HUES6 (cell line): Measurements from ENCODE around the gene SCN4A.

Experiments used
- H3K27ac ChIP-seq: 2 replicates; pipeline ENCODE4 v1.7.0; 2013; ENCODE audit warnings: low read depth, mild to moderate bottlenecking, low read length, inconsistent platforms
- H3K27me3 ChIP-seq: 2 replicates; pipeline ENCODE4 v1.6.1; 2013; ENCODE audit warnings: low read length; ENCODE audit not compliant: control insufficient read depth, insufficient read depth
- H3K36me3 ChIP-seq: 2 replicates; pipeline ENCODE4 v1.6.1; 2013; ENCODE audit warnings: low read length; ENCODE audit not compliant: control insufficient read depth, insufficient read depth
- H3K4me1 ChIP-seq: 2 replicates; pipeline ENCODE4 v1.6.1; 2013; ENCODE audit warnings: low read length; ENCODE audit not compliant: control insufficient read depth, insufficient read depth
- H3K4me3 ChIP-seq: 2 replicates; pipeline ENCODE4 v1.5.1; 2013; ENCODE audit warnings: low read depth, low read length
- H3K9ac ChIP-seq: one replicate; pipeline ENCODE4 v1.6.1; 2013; ENCODE audit warnings: mild to moderate bottlenecking, low read length
- H3K9me3 ChIP-seq: 2 replicates; pipeline ENCODE4 v1.6.1; 2013; ENCODE audit warnings: low read depth, low read length; ENCODE audit not compliant: control insufficient read depth, insufficient read depth

SCN4A gene

DNA sequence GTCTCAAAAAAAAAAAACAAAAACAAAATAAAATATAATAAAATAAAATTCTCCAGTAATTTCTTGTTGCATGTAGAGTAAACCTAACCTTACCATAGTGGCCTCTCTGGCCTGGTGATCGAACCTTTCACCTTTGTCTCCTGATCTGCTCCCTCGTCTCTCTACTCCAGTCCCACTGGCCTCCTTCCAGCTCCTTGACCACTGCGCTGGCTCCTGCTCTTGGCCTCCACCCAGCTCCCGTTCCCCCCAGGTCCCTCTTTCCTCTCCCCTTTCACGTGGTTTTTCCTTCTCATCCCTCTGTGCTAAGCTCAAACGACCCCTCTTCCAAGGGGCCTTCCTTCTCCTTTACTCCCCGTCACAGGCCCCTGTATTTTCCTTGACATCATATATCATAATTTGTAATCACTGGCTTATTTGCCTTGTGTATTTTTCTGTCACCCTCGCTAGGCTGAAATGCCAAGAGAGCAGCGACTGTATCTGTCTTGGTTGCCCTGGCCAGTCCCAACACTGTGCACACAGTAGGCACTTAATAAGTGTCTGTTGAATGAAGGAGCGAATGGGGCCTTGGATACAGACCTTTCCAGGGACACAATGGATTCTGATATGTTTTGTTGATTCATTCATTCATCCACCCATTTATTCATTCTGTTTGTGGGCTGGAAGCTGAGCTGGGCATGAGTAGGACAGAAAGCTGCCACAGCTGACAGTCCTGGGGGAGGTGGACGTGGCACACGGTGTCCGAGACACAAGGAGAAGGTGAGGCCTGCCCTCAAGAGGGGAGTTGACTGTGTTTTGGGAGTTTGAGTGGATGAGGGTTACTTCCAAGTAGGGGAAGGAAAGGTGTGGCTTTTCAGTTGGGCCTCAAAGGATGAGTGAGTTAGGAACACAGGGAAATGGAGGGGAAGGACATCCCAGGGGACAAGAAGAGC is 5.8 kb upstream of the SCN4A start:
- Histone ChIP-seq H3K9me3 (peaks cover 15% of the 10 kb centered on the region), H3K27me3 (peaks cover 3% of the 10 kb centered on the region; the same call in 1 of the 2 replicates), H3K36me3 (no peaks in the 10 kb centered on the region), H3K4me1 (peaks cover 8% of the 10 kb centered on the region; the same call in 1 of the 2 replicates), H3K9ac (no peak overlapping the region), H3K27ac (no peak overlapping the region), H3K4me3 (no peak overlapping the region)

GRCh38 chr17:63976702-63977101 is 4.0 kb upstream of the SCN4A start:
- Histone ChIP-seq H3K27me3 (peaks cover 3% of the 10 kb centered on the region; the same call in 1 of the 2 replicates), H3K4me1 (peaks cover 8% of the 10 kb centered on the region; the same call in 1 of the 2 replicates), H3K4me3 (no peak overlapping the region), H3K9ac (no peak overlapping the region), H3K27ac (no peak overlapping the region), H3K36me3 (no peaks in the 10 kb centered on the region), H3K9me3 (peaks cover 1% of the 10 kb centered on the region)

GRCh38 chr17:63975541-63976092 is 2.9 kb upstream of the SCN4A start:
- Histone ChIP-seq H3K27me3 (peaks cover 3% of the 10 kb centered on the region; the same call in 1 of the 2 replicates), H3K36me3 (no peaks in the 10 kb centered on the region), H3K9me3 (no peaks in the 10 kb centered on the region), H3K27ac (no peak overlapping the region), H3K4me3 (no peak overlapping the region), H3K9ac (no peak overlapping the region), H3K4me1 (peaks cover 8% of the 10 kb centered on the region; the same call in 1 of the 2 replicates)

DNA sequence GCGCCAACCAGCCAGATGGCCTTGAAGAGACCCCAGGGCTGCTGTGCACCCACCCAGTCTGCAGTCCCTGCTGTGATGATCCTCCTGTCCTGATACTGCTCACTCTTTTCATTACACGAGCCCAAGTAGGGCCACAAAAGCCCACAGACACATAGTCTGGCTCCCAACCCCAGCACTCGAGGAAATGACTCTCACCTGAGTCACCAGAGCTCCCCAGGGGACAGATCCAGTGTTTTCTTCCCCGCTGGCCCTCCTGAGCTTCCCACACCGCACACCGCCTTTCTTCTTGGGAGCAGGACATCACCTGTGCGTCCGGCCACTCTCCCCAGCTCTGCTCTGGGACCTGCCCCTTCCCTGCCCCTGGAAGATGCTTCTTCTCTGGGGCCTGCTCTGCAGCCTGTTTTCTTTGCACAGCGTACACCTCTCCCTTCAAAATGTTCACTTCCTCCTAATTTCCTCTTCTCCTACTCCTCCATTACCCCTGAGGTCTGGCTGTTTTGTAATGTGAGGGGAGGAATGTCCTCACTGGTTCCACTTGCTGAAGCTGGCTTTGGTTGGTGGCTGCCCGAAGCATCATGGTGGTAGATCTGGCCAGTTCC is 2.0 kb upstream of the SCN4A start:
- H3K36me3 ChIP-seq, result no peaks in the 10 kb centered on the region
- H3K4me1 ChIP-seq, result peaks cover 8% of the 10 kb centered on the region; the same call in 1 of the 2 replicates
- H3K9ac ChIP-seq, result peak overlapping the region; percentile 7
- no peaks in the 10 kb centered on the region for H3K9me3 ChIP-seq
- peaks cover 3% of the 10 kb centered on the region; the same call in 1 of the 2 replicates for H3K27me3 ChIP-seq
- H3K27ac ChIP-seq, result no peak overlapping the region
- H3K4me3 ChIP-seq, result no peak overlapping the region

DNA sequence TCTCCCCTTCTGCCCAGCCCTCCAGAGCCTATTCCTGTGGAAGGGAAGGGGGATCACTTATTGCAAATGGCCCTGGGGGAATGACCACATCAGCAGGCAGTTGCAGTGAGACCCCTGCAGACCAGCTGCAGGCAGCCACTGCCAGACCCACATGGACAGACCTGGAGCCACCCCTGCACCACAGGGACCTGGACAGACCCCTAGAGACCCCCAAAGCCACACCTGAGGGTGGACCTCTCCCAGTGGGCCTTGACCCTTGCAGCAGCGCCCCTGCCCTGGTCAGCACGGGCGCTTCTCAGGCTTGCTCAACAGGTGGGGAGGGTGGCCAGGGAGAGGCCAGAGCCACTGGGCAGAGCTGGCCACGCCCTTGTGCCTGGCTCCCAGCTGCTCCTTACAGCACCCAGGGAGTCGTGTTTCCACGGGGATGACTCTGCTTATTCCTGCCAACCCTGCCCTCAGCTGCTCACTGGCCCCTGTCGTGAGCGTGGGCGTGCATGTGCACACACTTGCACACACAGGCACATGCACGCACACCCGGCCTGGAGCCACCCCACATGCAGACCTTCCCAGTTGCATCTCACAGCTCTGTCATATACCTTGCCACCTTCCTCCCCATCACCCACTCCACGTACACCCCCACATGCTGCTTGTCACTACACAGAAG is 1.3 kb upstream of the SCN4A start:
- peaks cover 8% of the 10 kb centered on the region; the same call in 1 of the 2 replicates for H3K4me1 ChIP-seq
- H3K27ac ChIP-seq, result no peak overlapping the region
- no peaks in the 10 kb centered on the region for H3K9me3 ChIP-seq
- no peak overlapping the region for H3K4me3 ChIP-seq
- no peaks in the 10 kb centered on the region for H3K36me3 ChIP-seq
- peak overlapping the region; percentile 7 for H3K9ac ChIP-seq
- H3K27me3 ChIP-seq, result peaks cover 3% of the 10 kb centered on the region; the same call in 1 of the 2 replicates

- H3K4me3 ChIP-seq, result no peak overlapping the region
- H3K27me3 ChIP-seq, result peaks cover 3% of the 10 kb centered on the region; the same call in 1 of the 2 replicates
- no peaks in the 10 kb centered on the region for H3K36me3 ChIP-seq
- no peaks in the 10 kb centered on the region for H3K9me3 ChIP-seq
- H3K9ac ChIP-seq, result no peak overlapping the region
- H3K4me1 ChIP-seq, result peaks cover 8% of the 10 kb centered on the region; the same call in 1 of the 2 replicates
- H3K27ac ChIP-seq, result no peak overlapping the region
These were observed 529 bp upstream of the SCN4A start for GRCh38 chr17:63973247-63973646.

DNA sequence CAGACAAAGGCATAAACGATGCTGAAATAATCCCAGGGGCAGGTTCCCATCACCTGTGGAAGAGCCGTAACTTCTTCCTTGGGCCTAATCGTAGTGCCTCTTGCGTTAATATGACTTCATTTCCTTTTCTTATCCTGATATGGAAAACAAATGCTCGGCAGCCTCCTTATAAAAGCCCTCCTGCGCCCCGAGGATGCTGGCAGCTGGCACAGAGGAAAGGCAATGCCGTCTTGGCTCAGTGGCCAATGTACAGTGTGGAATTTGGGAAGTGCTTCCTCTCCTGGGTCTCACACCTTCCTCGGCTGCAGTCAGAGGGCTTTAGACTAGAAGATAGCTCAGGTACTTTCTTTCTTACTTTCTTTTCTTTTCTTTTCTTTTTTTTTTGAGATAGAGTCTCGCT is 3.4 kb downstream of the SCN4A start:
- Histone ChIP-seq H3K36me3 (no peaks in the 10 kb centered on the region), H3K9ac (no peak overlapping the region), H3K27ac (no peak overlapping the region), H3K4me1 (peaks cover 5% of the 10 kb centered on the region; the same call in 1 of the 2 replicates), H3K4me3 (no peak overlapping the region), H3K27me3 (no peaks in the 10 kb centered on the region; the same call in 1 of the 2 replicates), H3K9me3 (no peaks in the 10 kb centered on the region)

DNA sequence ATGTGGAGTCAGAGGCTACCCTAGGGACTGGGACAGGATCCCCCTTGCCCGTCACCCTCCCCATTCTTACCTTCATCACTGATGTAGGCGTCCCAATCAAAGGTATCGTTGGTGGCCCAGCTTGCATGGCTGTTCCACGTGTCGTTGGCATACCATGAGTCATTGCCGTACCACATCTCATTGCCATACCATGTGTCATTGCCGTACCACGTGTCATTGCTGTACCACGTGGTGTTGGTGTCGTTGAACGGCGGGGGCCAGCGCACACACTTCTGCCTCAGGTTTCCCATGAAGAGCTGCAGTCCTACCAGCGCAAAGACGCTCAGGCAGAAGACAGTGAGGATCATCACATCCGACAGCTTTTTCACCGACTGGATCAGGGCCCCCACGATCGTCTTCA is 4.8 kb downstream of the SCN4A start:
- H3K27ac ChIP-seq, result no peak overlapping the region
- H3K4me3 ChIP-seq, result no peak overlapping the region
- H3K9ac ChIP-seq, result no peak overlapping the region
- H3K4me1 ChIP-seq, result no peaks in the 10 kb centered on the region
- H3K27me3 ChIP-seq, result no peaks in the 10 kb centered on the region
- H3K36me3 ChIP-seq, result no peaks in the 10 kb centered on the region
- no peaks in the 10 kb centered on the region for H3K9me3 ChIP-seq

DNA sequence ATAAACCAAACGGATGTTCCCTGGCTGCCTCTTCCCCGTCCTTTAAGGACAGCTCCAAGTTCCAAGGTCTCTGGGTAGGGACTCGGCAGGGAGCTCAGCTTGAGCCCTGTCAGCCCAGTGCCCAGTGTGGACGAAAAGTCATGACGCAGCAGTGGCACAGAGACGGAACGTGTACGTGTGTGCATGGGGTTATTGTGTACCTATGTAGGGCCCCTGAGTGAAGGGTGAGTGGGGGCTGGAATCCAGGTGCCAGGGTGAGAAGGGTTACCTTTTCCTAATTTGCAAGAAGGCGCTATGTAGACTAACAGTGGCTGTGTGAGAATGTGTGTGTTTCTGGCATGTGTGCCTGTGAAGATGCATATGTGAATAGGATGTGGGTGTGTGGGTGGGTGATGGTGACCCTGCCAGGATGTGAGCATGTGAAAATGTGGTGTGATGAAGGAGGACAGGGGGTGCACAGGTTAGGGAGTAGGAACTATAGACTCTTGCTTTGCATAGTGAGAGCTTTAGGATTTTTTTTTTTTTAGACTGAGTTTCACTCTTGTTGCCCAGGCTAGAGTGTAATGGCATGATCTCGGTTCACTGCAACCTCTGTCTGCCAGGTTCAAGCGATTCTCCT is 6.0 kb downstream of the SCN4A start:
- Histone ChIP-seq H3K27ac (no peak overlapping the region), H3K4me1 (peaks cover 9% of the 10 kb centered on the region), H3K27me3 (no peaks in the 10 kb centered on the region), H3K9ac (no peak overlapping the region), H3K4me3 (no peak overlapping the region), H3K9me3 (no peaks in the 10 kb centered on the region), H3K36me3 (no peaks in the 10 kb centered on the region)

DNA sequence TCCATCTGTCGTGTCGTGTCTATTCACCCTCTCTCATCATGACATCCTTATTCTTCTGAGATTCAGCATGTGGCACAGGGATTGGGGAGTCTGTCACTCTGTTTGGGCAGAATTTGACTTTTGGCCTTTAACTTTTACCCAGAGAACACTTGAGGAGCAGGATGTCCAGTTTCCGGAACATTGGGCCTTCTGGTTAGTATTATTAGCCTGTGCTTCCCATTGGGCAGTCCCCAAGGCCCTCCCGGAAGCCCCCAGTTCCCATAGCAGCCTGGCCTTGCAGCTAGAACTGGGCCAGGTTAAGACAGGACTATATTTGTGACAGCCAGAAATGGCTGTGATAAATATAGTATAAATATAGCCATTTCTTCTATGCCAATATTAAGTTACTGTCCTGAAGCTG is 9.6 kb downstream of the SCN4A start:
- no peak overlapping the region for H3K4me3 ChIP-seq
- H3K27me3 ChIP-seq, result peaks cover 15% of the 10 kb centered on the region; the same call in 1 of the 2 replicates
- peaks cover 31% of the 10 kb centered on the region for H3K4me1 ChIP-seq
- H3K36me3 ChIP-seq, result no peaks in the 10 kb centered on the region
- no peak overlapping the region for H3K27ac ChIP-seq
- no peak overlapping the region for H3K9ac ChIP-seq
- H3K9me3 ChIP-seq, result no peaks in the 10 kb centered on the region
